NCI-H1092 treated with DMSO at 0.1 percent for 48 hours (cell line): ENCODE results near the gene PRDX2.
"Not testable (repeated sequence)": the region's sequence is repeated elsewhere in the genome, so short reads cannot be mapped to it uniquely, and the experiment has no call there.

Experiments used
- DNase-seq: peaks from one replicate; lab custom pipeline; 2025; lab: John Stamatoyannopoulos, UW

Gene PRDX2

DNA sequence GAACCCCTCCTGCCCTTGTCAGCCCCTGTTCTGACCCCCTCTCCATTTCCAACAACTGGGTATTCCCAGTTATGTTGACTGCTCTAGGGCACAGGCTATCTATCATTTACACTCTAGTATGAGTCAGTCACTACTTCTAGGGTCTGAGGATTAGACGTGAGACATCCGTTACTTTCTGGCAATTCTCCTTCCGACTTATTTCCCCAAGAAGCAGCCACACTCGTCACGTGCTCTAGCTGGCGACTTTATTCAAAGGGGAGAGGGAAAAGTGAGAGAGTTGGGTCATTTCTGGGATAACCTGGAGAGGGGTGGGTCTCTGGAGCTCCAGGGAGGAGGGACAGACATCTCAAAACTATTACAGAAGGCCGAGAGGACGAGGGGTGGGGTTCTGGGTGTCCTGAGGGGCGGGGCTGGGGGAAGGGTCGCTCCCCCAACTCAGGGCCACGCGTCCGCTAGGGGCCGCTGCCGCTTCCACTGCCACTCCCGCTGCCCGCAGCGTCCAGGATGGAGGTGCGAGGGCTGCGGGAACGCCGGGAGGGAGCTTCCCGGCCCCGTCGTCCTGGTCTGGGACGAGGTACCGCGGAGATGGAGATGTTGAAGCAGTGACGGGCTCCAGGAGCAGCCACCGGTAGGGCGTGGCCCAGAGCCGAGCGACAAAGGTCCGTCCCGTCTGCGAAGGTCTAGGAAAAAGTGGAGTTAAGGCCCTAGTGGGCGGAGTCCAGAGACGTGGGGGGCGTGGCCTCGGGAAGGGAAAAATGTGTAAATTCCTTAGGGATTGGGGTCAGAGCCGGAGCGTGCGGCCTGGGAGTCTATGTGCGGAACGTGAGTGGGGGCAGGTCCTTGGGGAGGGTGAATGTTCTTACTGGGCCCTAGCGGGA is 23.9 kb upstream of the PRDX2 start:
- peak; percentile 17 for DNase-seq

DNA sequence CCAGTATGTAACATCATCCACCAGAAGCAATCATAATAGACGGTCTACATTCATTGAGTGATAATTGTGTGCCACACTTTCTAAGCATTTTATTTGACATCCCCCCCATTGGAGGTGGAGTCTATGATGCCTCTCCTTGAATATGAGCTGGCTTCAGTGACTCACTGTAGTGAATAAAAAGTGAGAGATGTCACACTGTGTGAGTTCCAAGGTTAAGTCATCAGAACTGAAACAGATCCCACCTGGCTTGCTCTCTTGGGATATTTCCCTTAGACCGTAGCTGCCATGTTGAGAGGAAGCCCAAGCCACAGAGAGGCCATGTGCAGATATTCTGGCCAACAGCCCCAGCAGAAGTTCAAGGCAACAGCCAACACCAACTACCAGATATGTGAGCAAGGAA is 20.2 kb upstream of the PRDX2 start:
- no peak for DNase-seq

DNA sequence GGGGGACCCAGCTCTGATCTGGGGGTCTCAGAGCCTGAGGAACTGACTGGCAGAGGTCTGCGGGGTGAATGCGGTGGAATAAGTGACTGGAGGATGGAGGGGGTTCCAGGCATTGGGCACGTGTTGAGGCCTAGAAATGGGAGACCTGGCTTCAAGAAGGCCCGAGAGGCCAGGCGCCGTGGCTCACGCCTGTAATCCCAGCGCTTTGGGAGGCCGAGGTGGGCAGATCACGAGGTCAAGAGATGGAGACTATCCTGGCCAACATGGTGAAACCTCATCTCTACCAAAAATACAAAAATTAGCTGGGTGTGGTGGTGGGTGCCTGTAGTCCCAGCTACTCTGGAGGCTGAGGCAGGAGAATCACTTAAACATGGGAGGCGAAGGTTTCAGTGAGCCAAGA is 16.2 kb upstream of the PRDX2 start:
- DNase-seq = not testable (repeated sequence)

DNA sequence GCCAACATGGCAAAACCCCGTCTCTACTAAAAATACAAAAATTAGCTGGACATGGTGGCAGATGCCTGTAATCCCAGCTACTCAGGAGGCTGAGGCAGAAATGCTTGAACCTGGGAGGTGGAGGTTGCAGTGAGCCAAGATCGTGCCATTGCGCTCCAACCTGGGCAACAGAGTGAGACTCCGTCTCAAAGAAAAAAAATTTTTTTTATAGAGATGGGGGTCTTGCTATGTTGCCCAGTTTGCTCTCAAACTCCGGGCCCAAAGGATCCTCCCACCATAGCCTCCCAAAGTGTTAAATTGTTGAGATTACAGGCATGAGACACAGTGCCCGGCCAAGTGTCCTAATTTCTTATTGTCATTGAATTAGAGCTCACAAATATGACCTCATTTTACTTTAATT is 15.6 kb upstream of the PRDX2 start:
- not testable (repeated sequence) for DNase-seq

DNA sequence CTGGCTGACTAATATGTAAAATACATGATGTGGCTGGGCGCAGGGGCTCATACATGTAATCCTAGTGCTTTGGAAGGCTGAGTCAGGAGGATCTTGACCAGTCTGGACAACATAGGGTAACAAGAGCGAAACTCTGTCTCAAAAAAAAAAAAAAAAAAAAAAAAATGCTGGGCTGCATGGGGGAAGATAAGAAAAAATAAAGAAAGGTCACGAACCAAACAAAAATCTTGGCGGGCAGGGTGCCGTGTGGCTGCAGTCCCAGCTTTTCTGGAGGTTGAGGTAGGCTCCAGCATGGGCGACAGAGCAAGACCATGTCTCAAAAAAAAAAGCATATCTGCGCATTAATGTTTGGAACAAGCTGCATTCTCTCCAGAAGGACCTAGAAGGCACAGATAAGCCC is 13.5 kb upstream of the PRDX2 start:
- no peak for DNase-seq

DNA sequence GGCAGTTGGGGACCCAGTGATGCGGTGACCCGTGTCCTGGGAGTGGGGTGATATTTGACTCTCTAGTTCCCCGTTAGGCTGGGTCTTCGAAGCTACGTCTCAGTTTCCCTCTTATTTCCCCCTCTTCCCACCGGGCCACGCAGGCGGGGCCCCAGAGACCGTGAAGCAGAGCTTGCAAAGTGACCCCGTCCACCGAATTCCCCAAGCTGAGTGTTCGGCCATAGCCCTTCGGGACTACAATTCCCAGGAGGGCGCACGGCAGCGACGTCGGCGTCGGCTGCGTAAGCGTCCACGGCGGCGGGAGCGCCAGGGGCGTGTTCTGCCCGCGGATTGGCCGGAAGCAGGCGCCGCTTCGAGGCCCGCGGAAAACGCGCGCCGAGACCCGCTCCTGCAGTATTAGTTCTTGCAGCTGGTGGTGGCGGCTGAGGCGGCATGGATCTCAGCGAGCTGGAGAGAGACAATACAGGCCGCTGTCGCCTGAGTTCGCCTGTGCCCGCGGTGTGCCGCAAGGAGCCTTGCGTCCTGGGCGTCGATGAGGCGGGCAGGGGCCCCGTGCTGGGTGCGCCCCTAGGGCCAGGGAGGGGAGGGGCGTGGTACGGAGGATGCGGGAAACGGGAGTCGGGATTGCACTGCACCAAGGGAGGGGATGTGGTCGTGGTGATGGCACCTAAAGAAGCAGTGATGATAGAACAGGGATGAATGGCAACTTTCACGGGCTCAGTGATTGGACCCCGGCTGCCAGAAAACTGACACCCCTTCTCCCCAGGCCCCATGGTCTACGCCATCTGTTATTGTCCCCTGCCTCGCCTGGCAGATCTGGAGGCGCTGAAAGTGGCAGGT is 4.9 kb upstream of the PRDX2 start, which contains the start of gene RNASEH2A:
TSS of gene RNASEH2A (plus strand) at position 343 of the 840 bp plus-strand sequence. CDS start at position 433, 90 bp downstream.
- DNase-seq = peak; percentile 88

DNA sequence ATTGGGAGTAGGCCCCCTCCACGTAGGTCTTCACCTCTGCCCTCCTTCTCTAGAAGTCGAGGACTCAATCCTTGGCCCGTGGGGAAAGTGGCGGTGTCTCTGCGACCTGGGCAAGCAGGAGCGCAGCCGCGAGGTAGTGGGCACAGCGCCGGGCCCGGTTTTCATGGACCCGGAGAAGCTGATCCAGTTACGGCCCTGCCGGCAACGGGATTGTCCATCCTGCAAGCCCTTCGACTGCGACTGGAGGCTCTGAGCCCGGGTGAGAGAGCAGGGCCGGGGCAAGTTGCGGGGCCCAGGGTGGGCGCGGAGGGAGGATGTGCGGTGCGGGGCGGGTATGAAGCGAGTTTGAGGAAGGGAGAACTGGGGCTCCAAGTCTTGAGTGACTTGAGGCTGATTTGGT is 2.5 kb upstream of the PRDX2 start:
- no peak for DNase-seq

DNA sequence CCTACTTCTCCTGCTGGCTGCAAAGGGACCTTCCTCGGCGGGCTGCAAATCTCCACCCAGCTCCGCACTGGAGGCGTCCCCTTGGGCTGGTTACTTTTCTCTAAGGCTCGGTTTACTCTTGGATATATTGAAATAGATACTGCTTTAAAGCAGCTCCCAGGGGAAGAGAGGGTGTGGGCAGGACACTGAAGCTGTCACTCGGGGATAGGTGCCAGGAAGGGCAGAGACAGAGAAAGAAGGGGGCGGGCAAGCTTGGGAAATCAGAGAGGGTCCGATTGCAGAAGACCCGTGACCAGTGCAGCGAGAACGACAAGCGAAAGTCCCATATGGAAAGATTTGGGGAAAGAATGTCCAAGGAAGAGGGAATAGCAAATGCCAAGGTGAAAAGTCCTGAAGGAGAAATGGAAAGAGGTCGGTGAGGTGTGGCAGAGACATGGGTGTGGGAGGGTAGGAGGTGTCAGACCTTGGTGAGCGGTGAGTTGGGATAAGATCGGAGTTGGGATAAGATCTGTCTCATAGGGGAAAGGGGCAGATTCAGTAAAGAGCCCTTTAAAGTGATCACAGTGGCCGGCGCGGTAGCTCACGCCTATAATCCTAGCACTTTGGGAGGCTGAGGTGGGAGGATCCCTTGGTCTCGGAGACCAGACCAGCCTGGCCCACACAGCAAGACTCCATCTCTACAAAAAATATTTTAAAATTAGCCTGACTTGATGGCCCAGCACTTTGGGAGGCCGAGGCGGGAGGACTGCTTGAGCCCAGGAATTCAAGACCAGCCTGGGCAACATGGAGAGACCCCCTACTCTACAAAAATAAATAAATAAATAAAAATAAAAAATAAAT is 887 bp upstream of the PRDX2 start:
- no peak for DNase-seq

DNA sequence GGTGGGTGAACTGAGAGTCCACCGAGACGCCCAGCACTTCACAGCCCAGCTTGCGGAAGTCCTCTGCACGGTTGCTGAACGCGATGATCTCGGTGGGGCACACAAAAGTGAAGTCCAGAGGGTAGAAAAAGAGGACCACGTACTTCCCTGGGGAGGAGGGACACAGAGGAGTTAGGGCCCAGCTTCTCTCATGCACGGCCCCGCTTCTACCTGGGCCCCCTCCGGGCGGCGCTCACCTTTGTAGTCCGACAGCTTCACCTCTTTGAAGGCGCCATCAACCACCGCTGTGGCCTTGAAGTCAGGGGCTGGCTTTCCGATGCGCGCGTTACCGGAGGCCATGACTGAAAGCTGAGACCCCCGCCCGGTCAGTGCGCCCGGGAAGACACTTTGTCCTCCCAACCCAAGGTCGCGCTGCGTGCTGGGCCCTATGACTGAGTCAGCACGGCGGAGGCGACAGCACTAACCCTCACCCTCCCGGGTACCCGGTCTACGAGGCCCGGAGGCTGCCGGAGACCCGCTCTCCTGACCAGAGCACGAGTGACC is 606 bp downstream of the PRDX2 start:
- DNase-seq = no peak

DNA sequence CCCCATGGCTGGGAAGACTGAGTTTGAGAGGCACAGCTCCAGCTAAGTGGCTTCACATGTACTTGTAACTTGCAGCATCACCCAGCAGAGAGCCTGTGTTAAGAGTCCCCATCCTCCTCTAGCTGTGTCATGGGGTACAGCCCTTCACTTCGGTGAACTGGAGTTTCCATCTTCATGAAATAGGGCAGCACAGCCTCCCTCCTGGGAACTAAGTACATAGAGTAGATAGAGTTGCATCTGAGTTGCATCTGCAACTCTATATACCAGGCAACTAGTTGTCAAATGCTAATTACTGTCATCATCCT is 1.2 kb downstream of the PRDX2 start:
- DNase-seq = no peak

DNA sequence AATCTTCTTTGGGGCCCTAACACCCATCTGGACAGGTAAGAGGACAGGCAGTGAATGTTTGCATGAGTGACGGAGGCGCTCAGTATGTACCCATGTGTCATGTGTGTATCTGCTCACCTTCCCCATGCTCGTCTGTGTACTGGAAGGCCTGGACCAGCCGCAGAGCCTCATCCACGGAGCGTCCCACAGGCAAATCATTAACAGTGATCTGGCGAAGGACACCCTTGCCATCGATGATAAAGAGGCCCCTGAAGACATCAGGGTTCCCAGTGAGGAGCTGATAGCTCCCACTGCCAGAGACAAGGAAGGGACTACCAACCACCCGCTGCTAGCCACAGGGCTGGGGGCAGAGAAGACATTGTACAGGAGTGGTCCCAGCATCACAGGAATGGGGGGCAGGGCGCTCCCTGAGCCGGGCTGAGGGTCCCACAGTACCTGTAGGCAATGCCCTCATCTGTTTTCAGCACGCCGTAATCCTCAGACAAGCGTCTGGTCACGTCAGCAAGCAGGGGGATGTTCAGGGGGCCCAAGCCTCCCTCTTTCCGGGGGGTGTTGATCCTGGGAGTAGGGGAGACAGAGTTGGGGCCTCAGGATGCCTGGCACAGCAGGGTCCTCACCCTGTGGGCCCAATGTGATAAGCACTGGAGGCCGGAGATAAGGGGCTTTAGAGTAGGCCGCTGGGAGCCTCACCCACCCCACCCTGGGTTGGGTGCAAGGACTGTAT is 1.7 kb downstream of the PRDX2 start:
- no peak for DNase-seq

DNA sequence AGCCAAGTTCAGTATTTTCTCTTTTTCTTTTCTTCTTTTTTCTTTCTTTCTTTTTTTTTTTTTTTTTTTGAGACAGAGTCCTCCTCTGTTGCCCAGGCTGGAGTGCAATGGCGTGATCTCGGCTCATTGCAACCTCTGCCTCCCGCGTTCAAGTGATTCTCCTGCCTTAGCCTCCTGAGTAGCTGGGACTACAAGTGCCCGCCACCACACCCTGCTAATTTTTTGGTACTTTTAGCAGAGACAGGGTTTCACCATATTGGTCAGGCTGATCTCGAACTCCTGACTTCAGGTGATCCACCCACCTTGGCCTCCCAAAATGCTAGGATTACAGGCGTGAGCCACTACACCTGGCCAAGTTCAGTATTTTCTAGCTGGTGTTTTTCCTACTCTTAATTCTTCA is 4.0 kb downstream of the PRDX2 start:
- DNase-seq = not testable (repeated sequence)

DNA sequence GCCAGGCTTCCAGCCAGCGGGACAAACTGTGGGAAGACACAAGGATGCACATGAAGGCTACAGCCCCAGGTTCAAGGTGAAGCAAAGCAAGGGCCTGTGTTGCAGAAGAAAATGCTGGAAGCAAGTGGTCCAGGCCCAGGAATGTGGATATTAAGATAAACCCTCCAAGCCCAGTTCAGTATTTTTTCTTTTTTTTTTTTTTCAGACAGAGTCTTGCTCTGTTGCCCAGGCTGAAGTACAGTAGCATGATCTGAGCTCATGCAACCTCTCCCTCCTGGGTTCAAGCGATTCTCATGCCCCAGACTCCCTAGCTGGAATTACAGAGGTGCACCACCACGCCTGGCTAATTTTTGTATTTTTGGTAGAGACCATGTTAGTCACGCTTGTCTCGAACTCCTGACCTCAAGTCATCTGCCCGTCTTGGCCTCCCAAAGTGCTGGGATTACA is 4.4 kb downstream of the PRDX2 start:
- DNase-seq = no peak

DNA sequence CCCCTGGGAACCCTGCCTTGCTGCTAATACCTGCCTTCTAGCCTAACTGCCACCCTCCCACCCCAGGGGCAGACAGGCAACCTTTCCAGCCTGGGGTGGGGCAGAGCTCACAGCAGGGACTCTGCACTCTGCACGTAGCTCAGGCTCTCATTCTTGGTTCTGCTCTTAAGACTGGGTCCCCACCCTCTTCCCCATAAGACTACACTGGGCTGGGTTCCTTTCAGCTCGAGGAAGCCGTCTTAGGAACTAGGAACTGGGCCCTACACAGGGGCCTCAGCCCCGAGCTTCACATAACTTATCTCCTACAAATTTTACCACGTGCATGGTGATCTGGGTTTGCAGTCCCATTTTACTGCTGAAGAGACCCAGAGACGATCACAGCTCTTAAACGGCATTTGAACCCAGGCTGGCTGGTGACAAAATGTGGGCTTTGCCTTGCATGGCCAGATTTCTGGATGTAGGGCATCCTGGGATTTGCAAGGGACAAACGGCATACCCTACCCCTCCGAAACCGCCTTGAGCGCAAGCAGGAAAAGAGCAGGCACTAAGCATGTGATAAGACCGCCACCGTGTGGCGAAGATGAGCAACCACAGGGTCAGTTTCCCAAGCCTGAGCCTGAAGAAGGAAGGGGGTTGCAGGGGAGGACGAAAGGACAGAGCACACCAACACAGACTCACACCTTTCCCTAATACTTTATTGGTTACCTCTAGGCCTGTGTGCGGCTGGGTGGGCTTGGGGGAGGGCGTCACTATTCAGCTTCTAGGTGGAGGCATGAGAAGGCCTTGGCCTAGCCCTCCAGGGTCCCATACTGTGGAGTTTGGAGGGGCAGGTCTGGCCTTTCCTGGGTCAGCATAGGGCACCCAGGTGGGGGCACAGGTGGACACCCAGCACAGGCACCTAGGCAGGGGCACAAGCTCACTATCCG is 5.2 kb downstream of the PRDX2 start:
- DNase-seq = peak; percentile 73

DNA sequence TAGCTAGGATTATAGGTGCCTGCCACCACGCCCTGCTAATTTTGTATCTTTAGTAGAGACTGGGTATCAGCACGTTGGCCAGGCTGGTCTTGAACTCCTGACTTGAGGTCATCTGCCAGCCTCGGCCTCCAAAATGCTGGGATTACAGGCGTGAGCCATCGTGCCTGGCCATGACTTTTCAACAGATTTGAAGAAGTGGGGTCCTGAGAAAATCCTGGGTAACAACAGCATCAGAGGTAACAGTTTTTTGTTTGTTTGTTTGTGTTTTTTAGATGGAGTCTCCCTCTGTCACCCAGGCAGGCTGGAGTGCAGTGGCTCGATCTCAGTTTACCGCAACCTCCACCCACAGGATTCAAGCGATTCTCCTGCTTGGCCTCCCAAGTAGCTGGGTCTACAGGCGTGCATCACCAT is 6.6 kb downstream of the PRDX2 start:
- DNase-seq = no peak

DNA sequence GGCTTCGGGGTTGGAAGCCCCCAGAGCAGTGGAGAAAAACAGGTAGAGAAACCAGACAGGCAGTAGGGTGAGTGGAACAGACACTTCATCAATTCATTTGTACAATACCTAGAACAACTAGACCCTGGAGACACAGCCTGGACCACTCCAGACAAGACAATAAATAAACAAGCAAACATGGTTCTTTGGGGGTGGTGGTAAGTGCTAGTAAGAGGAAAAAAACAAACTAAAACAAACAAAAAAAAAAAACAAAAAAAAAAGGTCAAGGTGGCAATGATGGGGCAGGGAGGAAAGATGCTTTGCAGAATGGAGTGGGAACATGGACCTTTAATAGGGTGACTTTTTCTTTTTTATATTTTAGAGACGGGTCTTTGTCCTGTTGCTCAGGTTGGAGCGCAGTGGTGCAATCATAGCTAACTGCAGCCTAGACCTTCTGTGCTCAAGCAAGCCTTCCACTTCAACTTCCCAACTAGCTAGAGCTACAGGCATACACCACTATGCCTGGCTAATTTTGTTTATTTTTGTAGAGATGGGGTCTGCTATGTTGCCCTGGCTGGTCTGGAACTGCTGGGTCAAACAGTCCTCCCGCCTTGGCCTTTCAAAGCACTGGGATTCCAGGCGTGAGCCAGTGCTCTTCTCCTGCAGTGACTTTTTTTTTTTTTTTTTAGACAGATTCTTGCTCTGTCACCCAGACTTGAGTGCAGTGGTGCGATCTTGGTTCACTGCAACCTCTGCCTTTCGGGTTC is 7.2 kb downstream of the PRDX2 start:
- peak; percentile 53 for DNase-seq

DNA sequence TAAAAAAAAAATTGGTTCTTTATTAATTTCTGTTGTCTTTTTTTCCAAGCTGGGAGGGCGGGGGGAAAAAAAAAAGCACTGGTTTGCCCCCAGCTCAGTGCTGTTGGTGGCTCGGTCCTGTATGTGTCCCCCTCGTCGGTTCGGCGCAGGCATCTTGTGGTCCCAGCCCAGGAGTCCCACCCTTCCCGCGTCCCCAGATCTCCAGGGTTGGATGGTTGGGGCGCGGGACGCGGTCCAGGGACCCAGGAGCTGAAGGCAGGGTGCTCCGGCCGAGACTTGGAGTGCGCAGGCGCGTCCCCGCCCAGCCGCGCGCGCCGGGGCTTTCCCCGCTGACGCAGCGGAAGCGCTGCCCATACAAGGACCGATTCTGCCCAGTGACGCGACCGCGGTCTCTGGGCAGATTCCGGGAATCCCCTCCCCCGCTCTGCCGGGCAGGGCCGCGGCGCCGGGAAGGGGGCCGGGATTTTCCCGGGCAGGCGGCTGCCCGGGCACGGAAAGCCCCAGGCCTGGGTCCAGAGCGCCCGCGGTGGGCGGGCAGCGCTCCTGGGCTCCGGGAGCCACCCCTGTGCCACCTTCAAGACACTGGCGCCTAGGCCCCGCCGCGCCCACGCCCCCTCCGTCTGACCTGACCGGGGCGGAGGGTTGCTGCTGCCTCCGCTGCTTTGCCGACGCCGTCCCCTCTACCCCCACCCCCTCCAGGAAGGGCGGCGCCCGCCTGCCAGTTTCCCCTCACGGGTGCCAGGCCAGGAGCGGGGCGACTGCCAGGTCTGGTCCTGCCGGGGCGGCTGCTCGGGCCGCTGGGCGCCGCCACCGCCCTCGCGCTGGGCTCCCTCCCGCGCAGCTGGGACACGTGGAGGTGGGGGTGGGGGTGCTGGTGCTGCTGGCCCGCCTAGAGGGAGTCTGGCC is 8.1 kb downstream of the PRDX2 start:
- DNase-seq = peak; percentile 91

DNA sequence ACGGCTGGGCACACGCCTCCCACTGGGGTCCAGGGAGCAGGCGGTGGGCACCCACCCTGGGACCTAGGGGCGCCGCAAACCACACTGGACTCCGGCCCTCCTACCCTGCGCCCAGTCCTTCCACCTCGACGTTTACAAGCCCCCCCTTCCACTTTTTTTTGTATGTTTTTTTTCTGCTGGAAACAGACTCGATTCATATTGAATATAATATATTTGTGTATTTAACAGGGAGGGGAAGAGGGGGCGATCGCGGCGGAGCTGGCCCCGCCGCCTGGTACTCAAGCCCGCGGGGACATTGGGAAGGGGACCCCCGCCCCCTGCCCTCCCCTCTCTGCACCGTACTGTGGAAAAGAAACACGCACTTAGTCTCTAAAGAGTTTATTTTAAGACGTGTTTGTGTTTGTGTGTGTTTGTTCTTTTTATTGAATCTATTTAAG is 8.7 kb downstream of the PRDX2 start:
- no peak for DNase-seq
